GM11168 (cell line): Measurements from ENCODE around the gene RPS21.
"Not testable (repeated sequence)": the region's sequence is repeated elsewhere in the genome, so short reads cannot be mapped to it uniquely, and the experiment has no call there.

ENCODE experiments used
- in situ Hi-C: fragments of 300-500 bp; cut with MboI; formaldehyde crosslinking; loops from one replicate; pipeline ENCODE4 v1.12.0; 2022; ENCODE audit warnings: low sequenced_read_pairs; ENCODE audit not compliant: unreplicated experiment

RPS21 gene

DNA sequence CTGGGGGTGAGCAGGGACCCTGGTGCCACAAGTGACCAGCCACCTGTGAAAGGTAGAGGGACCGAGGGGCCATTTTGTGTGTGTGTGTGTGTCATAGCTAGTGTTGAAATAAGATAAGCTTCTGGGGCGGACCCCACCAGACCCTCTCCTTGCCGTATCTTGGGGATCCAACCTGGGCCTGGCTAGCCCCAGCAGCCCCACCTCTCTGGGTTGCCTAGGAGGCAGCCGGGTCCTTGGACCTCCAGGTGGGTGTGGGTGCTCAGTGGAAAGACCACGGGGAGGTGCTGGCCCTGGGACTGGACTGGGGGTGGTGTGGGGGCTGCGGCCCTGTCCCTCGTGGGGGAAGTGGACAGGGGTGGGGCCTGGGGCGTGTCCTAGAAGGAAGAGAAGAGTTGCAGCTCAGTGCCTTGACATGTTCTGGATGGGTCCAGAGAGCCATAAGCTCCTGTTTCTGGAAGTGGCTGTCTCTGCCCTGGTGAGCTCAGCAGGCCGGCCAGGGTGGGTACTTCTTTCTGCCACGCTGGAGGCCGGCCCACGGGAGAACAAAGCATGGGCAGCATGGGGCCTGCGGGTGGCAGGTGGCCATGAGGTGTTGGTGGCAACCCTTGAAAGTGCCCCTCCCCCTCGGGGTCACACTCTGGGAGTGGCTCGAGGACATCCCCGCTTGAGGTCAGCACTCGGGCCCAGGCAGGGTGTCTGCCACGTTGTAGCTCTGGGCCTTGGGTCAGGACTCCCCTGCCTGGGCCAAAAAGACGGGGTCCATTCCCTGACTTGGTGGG is 32.0 kb downstream of the RPS21 start:
- in situ Hi-C loops = no loop called here

DNA sequence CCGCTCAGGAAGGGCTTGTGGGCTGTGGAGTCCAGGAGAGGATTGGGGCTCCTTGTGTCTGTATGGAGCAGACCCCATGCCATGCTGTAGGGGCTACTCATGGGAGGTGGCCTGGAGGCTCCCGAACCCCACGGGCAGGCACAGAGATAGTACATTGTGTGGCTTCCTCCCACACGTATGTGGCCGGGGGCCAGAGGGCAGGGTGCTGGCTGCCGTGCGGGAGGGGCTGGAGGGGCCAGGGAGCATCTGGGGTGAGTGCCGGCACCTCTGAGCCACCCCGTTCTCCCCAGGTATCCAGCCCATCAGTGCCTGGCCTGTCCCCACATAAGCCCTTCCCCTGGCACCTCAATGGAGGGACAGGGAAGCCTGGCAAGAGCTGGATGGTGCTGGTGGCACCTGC is 32.9 kb downstream of the RPS21 start:
- in situ Hi-C loops = no loop called here

DNA sequence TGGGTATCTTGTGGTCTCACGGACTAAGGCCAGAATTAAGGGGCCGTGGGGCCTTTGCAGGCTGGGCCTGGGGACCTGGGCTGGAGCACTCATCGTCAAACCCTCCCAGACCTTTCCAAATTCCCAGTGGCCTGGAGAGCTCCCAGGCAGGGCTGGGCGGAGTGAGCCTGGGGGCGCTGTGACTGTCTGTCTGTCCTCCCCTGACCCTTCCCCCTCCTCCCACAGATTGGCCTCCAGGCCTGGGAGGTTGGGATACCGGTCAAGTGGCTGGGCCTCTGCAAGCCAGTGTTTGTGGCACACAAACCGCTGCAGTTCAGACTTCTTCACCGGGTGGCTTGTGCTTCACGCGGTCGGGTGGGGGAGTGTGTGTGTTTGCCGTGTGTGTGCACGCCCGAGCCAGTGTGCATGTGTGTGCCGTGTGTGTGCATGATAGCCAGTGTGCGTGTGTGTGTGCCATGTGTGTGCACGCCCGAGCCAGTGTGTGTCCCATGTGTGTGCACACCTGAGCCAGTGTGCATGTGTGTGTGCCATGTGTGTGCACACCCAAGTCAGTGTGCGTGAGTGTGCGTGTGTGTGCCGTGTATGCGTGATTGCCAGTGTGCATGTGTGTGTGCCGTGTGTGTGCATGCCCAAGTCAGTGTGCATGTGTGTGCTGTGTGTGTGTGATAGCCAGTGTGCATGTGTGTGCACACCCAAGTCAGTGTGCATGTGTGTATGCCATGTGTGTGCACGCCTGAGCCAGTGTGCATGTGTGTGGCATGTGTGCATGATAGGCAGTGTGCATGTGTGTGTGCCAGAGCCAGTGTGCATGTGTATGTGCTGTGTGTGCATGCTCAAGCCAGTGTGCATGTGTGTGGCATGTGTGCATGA is 34.2 kb downstream of the RPS21 start:
- in situ Hi-C loops = no loop called here

DNA sequence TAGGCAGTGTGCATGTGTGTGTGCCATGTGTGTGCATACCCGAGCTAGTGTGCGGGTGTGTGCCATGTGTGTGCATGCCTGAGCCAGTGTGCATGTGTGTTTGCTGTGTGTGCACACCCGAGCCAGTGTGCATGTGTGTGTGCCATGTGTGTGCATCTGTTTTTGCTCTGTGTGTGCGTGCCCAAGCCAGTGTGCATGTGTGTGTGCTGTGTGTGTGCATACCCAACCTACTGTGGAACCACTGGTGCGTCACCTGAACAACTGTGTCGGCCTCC is 34.8 kb downstream of the RPS21 start:
- in situ Hi-C loops = no loop called here

DNA sequence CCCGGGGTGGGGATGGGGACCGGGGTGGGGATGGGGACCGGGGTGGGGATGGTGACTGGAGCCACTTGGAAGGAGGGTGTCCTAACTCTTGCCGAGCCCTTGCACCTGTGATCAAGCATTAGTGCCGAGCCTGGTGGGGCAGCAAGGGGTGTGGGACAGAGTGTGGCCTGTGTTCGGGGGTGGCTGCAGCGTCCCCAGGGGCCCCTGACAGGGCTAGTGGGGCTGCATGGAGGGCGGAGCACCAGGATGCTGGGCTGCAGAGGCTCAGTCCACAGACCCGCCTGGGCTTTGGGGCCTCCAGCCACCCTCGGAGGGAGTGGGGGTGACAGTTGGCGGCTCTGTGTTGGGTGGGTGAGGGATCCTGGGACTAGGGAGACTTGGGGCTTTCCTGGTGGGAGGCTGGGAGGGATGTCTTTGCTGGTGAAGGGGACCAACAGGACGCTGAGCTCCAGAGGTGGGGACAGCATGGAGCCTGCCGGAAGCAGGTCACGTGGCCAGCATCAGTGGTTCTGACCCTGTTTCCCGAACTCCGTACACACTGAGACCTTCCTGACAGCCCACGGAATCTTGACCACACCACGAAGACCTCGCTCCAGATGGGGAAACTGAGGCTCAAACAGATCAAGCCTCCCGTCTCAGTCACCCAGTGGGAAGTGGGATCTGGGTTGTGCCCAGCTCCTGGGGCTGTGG is 35.9 kb downstream of the RPS21 start:
- in situ Hi-C loops = no loop called here

DNA sequence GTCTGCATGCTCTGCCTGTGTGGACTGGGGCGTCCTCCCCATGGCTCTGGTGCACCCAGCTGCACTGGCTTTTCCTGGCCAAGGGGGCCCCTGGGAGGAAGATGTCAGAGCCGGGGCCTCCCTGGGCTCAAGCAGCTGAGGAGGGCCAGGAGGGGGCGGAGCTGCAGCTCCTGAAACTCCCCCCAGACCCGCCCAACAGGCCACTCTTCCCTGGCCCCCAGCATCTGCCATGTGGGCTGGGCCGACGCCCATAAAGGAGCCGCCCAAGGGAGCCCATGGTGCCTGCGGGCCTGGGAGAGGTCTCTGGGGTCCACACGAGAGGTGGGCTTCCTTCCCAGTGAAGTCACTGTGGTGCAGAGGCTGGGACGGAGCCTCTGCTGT is 36.4 kb downstream of the RPS21 start:
- in situ Hi-C loops = no loop called here

DNA sequence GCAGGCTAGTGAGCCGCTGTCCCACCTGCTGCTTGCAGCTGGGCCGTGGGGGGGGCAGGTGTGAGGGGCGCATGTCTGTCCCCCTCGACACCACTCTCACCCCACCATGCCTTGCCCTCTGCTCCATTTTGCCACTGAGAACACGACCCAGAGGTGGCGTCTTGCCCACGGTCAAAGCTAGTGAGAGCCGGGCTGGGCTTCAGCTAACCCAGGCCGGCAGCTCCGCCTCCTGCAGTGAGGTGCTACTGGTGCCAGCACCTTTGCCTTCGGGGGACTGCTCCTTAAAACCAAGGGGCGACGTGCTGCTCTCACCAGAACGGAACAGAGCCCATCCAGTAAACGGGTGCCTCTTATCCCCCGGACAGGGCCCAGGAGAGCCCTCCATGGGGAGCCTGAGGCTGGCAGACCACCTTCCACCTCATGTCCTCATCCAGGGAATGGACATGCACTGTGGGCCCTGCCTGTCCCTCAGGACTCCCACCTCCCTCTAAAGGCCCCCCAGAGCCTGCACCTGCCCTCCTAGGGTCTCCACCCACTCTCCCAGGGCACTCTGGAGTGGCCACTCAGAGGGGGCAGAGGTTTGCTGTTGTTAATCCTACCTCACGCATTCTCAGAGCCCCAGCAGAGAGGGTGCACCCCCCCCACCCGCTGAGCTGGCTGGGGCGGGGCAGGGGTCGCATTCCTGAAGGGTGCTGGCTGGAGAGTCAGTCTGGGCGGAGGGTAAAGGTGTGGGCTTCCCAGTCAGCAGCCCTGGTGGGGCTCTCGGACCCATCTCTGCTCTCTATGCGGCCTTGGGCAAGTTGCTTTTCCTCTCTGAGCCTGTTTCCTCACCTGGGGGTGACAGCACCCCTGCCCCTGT is 37.6 kb downstream of the RPS21 start:
- in situ Hi-C loops = no loop called here

DNA sequence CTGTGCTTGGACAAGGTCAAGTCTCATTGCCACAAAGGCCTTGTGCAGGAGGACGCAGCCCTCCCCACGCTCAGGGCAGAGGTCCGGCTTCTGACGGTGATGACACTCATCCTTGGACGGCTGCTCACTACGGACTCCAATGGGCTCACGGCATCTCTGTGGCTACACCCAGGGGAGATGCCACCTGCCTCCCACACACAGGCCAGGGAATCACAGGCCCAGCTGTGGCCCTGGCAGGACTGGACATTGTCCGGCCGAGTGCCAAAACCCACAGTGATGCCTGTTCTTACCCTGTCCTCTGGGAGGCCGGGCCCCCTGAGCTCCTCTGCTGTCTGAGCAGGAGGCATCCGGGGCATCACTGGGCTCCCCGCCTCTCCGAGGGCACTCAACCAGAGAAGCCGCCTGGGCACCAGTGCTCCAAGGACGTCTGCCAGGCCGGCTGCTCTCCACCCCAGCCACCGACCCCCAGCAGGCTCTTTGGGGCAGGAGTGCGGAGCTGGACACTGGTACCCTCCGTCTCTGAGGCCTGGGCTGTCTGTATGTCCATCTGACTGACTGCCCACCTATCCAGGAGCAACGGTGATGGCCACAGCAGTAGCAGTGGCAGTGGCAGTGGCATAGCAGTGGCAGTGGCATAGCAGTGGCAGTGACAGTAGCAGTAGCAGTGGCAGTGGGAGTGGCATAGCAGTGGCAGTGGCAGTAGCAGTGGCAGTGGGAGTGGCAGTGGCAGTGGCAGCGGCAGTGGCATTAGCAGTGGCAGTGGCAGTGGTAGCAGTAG is 38.6 kb downstream of the RPS21 start:
- in situ Hi-C loops = no loop called here

DNA sequence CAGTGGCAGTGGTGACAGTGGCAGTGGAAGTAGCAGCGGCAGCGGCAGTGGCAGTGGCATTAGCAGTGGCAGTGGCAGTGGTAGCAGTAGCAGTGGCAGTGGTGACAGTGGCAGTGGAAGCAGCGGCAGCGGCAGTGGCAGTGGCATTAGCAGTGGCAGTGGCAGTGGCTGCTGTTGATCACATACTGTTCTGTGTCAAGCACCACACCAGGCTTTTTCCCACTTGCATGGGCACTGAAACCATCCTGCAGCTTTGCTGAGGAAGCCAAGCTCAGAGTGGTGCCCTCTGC is 39.1 kb downstream of the RPS21 start:
- in situ Hi-C loops = not testable (repeated sequence)

DNA sequence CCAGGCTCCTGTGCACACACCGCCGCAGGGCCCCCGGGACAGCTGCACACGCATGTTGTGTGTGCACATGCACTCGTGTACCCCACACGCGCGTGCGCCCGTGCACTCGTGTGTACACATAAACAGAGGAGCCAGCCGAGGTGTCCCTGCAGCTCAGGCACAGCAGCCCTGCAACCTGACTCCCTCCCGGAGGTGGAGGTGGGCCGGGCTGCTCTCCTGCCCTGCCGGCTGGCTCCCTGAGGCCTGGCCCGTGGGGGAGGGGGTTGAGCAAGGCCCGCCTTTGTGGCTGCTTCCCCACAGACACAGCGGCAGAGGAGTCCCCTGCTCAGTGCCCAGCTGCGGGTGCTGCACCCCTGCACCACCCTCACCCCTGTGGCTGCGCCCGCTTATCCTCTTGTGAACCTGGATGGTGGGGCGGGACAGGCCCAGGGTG is 39.8 kb downstream of the RPS21 start:
- in situ Hi-C loops = no loop called here

DNA sequence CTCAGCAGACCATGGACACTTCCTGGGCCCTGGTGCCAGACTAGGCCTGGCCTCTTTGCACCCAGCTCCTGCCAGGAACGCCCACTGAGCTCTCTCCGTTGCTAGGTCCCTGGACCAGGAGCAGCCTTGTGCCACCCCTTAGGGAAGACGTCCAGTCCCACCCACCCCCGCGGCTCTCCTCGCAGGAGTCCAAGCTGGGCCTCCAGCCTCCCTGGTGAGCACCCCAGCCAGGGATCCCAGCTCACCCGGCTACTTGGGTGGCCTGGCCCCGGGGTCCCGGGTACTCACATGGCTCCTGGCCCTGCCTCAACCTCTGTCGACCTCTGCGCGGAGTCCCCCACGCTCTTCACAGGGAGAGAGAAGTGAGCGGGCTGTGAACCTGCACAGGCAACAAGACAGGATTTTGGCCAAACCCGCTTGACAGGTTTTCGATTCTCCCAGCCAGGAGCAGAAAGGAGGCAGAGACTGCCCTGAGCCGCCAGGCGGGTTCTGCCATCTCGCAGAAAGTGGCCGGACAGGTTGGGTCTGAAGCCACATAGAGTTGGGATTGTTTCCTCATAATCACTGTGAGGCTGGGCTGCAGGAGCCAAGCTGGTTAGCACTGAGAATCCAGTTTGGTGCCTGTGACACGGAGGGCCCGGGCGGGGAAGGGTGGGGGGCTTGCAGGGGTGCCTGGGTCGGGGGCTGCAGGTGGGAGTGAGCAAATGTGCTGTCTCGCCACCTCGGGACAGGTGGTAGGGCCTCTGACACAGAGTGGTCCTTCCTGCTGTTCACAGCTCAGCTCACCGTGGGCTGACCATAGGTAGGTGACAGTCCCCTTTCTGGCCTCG is 40.5 kb downstream of the RPS21 start, which contains the start of gene RBBP8NL:
TSS of gene RBBP8NL (minus strand) at position 368 of the 830 bp plus-strand sequence. CDS start 7,892 bp downstream, outside the sequence.
- in situ Hi-C loops = no loop called here

DNA sequence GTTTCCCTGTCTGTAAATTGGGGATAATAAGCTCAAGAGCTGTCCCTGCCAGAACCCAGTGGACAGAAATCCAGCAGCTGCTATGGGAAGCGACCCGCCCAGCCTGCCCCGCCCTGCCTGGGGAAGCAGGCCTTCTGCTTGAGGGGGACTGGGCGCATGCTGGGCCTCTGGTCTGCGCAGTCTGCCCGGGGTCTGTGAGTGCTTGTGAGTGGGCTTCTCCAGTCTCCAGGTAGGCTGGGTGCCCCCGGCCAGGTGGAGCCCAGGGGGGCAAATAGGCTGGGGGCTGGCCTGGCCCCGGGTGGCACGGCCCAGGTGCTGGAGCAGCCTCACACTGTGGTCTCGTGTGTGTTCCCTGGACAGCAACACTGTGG is 41.1 kb downstream of the RPS21 start:
- in situ Hi-C loops = no loop called here

DNA sequence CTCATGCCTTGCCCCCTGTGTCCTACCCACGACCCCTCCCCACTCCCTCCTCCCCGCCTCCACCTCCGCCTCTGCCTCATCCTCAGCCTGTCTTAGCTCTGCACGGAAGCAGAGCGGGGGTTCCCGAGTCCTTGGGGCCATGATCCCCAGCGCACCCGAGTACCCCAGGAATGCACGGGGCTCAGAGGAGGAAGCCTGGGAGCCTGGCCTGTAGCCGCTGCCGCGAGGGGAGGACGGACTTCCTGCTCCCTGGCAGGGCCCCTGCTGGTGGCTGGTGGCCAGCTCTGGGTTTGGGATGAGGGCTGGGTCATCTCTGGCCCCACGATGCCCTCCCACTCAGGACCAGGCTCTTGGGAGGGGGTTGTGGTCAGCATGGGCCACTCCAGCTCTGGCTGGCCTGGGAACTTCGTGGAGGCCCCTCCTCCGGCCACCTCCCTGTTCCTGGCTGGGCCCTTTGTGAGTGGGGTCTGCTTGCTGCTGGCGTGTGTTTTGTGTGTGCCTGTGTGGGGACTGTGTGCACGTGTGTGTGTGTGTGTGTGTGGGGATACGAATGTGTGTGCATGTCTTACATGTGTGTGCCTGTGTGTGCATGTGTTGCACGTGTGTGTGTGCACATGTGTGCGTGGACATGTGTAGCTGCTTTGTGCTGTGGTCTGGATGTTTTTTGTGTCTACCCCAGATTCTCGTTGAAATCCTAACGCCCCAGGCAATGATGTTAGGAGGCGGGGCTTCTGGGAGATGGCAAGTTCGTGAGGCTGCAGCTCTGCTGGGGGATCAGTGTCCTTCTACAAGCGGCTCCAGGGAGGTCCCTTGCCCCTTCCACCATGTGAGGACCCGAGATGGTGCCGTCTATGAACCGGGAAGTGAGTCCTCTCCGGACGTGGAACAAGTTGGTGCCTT is 41.7 kb downstream of the RPS21 start:
- in situ Hi-C loops = no loop called here

DNA sequence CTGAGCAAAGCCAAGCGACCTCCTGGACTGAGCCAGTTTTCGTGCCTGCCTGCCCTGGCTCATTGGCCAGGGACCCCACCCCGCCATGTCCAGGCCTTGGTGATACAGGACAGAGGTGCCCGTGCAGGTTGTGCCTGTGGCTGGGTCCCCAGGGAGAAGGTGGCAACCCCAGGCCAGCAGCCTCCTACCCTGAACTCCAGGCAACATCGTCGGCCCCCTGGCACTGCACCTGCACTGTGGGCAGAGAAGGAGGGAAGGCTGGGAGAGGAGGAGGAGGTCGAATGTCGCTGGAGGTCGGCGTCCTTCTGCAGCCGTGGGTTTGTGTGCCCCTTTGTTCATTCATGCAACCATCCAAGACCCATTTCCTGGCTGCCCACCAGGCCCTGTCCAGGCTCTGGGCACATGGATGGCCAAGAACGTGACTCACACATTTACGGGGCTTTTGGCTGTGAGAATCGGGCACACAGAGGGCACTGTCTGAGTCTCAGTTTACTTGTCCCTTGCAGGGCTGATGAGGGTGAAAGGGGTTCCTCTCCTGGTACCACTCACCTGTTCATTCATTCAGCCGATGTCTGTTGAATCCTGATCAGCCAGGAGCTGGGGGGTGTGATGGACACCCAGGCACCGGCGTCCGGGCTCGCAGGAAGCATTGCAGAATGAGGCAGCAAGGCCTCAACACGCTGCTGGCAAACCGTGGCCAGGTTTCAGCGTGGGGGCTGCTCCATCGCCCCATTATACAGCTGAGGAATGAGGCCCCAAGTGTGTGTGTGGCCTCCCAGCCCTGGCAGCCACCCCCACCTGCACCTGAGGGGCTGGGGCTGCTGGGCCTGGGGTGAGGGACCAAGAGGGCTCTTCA is 42.8 kb downstream of the RPS21 start:
- in situ Hi-C loops = no loop called here

DNA sequence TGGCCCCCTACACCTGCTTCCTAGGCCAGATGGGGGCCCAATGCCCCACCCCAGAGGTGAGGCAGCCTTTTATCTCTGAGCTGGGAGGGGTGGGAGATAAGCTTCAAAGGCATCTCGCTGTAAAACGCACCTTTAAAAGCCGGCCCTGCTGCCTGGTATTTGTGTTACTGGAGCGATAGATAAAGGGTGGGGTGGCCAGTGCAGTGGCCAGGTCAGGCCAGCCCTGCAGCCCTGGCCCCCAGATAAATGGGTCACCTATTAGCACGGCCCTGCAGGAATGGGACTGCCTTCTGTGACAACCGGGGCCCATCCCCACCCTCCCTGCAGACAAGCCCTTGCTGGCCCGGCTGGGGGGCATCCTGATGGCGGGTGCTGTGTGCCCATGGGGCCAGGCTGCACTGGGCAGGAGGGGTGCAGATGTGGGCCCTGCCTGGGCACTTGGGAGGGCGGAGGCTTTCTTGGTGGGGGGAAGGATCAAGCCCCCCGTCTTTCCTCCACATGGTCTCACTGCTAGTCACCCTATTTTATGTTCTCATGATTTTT is 43.5 kb downstream of the RPS21 start:
- in situ Hi-C loops = no loop called here

DNA sequence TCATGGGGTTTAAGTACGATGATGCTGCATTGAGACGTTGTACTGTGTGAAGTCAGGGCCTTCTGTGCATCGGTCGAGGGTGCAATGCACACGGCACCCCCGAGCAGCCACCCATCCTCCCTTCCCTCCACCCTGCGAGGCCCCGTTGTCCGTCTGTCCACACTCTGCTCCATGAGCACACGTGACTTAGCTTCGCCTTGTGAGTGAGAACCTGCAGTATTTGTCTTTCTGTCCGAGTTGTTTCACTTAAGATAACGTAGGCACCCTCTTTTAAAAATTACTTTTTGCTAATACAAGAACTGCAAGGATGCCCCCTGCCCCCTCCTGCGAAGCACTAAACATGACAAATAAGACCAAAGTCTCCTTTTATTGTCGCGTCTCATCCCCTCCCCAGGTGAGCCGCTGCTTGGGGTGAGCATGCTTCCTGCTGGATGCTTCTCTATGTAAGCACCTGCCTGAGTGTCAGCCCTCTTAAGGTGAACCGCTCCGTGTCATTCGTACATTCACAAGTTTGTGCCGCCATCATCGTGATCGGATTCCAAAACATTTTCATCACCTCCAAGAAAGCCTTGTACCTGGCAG is 44.1 kb downstream of the RPS21 start:
- in situ Hi-C loops = no loop called here
